Stimulated activated CD8-positive, alpha-beta memory T cell treated with anti-CD3 and anti-CD28 coated beads, Interleukin-4, amount 100 ng/mL, for 1 hour (primary cell): Measurements from ENCODE around the gene PRDM10.
"Not testable (repeated sequence)": the region's sequence is repeated elsewhere in the genome, so short reads cannot be mapped to it uniquely, and the experiment has no call there.

Source experiments
- DNase-seq, 2 donors: peaks; one replicate each; pipeline ENCODE4 v3.0.0-alpha.2; 2020; ENCODE audit warnings: low read depth in 2 of 2, low spot score in 1 of 2

PRDM10 gene

DNA sequence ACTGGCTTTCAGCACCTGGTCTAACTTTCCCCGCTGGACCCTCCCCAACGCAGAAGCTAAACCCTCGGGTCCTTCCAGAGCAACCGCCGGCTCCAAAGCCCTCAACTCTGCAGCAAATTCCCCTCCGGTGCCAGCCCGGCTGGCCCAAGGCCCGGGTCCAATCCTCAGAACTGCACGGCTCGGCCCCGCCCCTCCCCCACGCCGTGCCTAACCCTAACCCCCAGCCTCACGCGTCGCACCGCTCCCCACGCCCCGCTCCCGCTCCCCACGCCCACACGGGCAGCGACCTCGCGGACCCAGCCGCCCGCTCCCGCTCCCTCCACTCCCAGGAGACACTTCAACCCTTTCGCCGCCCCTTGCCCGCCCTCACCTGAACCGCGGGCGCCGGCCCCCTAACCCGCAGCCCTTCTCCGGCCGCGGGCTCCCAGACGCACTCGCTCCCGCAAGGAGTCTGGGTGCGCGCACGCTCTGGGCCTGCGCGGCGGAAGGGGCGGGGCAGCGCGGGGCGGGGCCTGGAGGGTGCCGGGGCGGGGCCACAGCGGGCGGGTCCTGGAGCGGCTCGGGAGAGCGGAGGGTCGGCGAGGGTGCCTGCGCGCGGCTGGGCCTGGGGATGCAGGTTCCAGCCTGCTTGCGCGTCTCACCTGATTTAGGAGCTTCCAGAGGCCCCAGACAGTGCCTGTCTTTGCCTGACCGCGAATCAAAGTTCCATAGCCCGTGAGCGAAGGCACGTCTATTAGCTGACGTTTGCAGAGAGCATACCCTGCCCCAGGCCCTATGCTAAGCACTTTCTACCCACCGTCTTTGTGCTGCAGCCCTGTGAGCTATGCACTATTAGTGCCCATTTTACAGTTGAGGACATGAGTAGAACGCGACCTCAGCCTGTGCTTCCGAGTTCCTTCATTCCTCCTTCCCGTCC, 107.3 kb downstream of the PRDM10 start, which contains the start of gene NFRKB:
Gene NFRKB, minus strand, starts transcription at position 453 of the 916 bp plus-strand sequence. CDS start 2,729 bp downstream, outside the sequence.
- DNase-seq, result peak; percentile 74 to 77

GRCh38 chr11:129894278-129895125, 108.1 kb downstream of the PRDM10 start:
- DNase-seq, result no peak

- no peak for DNase-seq
Observed at GRCh38 chr11:129888451-129888850, 114.2 kb downstream of the PRDM10 start.

DNA sequence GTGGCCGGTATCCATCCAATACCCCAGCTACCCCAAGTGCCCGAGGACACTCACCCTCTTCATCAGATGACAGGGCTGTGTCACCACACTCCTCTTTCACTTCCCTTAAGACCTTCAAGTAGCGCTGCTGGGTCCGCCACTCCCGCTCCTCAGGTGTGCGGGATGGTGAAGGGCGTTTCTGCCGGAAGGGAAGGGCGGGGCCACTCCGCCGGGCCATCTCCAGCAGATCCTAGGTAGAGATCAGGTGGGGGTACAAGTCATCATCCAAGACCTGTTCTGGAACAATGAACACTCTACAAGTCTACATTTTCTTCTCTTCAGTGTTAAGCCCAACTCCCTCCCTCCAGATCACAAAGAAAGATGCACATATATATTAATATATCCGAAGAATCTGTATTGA, 117.3 kb downstream of the PRDM10 start:
- DNase-seq, result no peak

GRCh38 chr11:129884581-129884980, 118.1 kb downstream of the PRDM10 start:
- DNase-seq, result no peak

- DNase-seq, result no peak
Observed at GRCh38 chr11:129881570-129882170, 121.0 kb downstream of the PRDM10 start.

DNA sequence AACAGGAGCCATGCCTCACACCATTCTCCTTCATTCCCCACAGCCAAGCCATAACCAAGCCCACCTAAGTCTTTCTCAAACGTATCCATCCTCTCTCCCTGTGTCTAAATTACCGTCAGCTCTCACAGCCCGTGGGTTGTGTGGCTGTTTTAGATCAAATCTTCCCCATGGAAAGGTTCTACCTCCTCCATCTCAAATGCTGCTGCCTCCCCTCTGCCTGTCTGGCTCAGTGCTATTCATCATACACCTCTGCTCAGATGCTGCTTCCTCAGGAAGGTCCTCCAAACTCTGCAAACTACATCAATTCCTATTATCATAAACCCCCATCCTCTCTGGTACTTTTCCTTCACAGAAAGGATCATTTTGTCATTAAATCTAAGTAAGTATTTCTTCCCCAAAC, 122.3 kb downstream of the PRDM10 start:
- no peak for DNase-seq

GRCh38 chr11:129871914-129872313, 130.7 kb downstream of the PRDM10 start:
- DNase-seq, result no peak

GRCh38 chr11:129868626-129869025, 134.0 kb downstream of the PRDM10 start:
- DNase-seq, result not testable (repeated sequence)

DNA sequence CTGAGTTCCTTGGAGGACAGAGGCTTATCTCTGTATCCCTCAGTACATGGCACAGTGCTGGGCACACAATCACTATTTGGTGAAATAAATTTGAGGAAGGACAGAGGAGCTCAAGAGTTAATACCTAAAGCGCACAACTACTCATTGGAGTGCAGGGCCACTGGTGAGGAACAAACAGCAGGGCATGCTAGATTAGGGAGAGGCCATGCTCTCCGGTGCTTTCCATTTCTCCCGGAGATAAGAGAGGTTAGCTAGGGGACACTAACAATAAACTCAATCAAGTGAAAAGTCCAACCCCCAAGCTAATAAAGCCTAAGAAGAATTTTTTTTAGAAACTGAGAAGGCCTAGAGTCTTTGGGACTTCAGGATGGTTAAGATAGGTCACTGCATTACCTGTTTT, 136.3 kb downstream of the PRDM10 start:
- DNase-seq, result no peak

DNA sequence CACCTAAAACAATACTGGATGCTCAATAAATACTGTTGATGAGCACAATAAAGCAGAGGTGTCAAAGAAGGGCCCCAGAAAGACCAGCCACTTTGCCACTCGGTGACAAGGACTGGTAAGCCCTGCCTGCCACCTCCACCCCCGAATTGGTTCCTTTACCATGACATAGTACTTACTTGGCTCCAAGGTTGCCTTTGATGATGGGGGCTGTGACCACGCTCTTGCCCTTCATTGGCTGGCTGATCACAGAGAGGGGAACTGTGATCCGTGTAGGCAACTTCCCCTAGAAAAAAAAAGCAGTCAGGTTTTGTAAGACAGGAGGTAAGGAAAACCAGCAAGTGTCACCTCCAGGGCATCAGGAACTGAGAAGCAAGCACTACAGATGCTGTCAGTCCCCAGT, 136.9 kb downstream of the PRDM10 start:
- DNase-seq, result no peak

DNA sequence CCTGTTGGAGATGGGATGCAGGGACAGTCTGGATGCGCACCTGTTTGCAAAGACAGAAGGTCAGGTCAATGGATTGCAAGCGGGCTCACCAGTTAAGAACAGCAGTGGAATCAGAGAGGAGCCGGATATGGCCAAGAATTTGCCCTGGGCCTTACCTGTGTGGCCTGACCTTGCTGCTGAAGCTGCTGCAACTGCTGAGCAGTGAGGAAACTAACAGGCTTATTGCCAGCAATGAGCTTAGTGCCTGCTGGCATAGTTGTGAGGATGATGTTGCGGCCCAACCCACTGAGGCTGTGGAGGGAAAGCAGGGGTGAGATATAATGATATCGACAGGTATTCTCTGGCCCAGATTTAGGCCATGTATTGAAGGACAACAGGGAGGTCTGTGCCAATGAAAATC, 137.8 kb downstream of the PRDM10 start:
- no peak for DNase-seq

DNA sequence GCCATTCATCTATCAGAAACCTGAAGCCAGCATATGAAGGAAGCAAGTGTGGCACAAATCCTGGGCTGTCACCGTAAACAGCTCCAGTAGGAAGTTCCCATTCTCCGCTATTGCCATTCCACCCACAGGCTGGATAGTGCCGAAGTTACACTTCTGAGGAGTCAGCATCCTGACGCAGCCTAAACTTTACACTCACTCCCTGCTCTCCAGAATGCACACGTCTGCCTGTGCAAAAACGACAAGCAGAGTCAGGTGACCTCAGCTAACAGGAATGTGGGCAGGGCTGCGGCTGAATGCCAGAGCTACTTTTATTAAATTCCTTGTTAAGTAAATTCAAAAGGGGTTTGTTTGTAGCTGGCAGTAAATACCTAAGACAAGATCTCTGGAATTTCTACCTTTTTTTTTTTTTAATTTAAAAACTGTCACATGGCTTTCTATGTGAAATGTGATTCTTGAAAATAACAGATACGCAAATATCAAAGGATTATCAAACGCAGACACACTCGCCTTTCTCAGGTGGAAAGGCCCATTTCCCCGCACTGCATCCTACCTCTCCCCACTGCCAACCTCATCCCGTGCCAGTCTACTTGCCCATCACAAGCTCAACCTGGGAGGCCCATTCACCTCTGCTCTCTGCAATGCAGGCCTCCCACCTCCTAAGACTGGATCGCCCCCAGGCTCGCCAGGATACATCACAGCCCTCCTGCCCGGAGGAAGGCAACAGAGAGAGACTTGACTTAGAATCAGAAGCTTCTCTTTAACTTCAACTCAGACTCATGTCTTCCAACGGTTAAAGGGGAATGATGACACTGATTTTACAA, 140.7 kb downstream of the PRDM10 start:
- no peak for DNase-seq

- DNase-seq, result no peak
Observed at GRCh38 chr11:129856036-129856435, 146.6 kb downstream of the PRDM10 start.

- DNase-seq, result no peak
Observed at GRCh38 chr11:129855086-129855485, 147.5 kb downstream of the PRDM10 start.

DNA sequence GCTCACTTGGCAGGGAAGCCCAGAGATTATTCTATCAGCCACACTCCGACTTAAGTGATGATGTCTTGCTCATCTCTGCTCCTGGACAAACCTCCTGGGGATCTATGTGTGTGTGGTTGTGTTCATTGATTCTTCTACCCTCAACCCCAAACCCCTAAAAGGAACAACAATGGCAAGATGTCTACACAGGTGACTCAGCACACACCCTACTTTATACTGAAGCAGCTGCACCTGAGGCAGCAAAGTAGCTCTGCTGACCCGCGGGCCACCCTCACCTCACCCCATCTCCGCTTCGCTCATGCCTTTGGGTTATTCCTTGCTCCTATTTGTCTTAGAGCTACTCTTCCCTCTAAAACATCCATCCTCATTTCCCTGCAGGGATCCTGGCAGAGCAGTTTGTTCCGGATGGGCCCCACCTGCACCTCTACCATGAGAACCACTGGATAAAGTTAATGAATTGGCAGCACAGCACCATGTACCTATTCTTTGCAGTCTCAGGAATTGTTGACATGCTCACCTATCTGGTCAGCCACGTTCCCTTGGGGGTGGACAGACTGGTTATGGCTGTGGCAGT, 148.3 kb downstream of the PRDM10 start:
- no peak for DNase-seq

DNA sequence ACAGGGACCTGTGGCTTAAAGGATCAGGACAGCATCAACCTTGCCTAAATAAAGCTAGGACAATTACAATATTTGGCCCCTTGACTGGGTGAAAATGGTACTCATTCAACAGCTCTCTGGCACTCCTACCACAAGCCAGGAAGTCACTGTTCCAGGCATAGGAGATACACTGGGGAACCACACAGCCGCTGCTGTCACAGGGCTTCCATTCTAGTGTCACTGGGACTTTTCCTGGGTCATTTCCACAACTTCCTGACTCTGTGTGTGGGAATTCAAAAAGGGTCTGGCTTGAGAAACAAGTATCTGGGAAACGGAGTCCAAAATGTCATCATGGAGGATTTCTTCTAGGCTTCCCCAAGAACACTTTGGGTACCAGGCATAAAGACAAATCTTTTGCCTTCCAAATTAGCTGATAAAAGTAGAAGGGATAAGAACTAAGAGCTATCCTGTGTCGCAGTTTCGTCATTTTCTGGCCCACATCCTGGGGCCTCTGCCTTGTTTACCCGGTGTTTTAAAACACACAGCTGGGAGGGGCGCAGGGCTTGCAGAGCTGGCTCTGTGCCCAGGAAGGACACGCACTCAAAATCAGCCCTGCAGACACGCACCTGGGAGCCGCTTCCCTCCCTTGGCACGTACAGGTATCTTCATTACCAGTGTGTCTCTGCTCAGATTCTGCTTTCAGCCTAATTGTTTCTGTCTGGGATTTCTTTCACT, 149.0 kb downstream of the PRDM10 start:
- DNase-seq, result peak in 1 of 2 donors; percentile 31

GRCh38 chr11:129852125-129852740, 150.4 kb downstream of the PRDM10 start:
- no peak for DNase-seq
